Heart right ventricle (tissue), 16 donors: Measurements from ENCODE around the gene DHX29. TPM values are rescaled to one million over a fixed set of nuclear protein-coding genes. Genes with fewer than 3 reads are reported as not detected.

Source experiments
- ATAC-seq, 8 donors: fragments of 200-7000 bp; cut with Tn5 transposase; one replicate each; pipeline ENCODE4 v1.9.1; 2020; ENCODE audit warnings: mild to moderate bottlenecking in 8 of 8, moderate library complexity in 8 of 8, moderate number of reproducible peaks in 1 of 8
- DNase-seq, 2 donors: peaks; one replicate each; pipeline ENCODE4 v3.0.0-alpha.2; 2020
- H3K27ac ChIP-seq, 10 donors: fragments of 200-600 bp; sonication (generic) in 2 of 10; one replicate each; pipeline versions ENCODE4 v1.5.0 to v1.8.0; 2020 to 2022; ENCODE audit warnings: mild to moderate bottlenecking in 3 of 10
- H3K27me3 ChIP-seq, 7 donors: fragments of 200-600 bp; one replicate each; pipeline ENCODE4 v1.8.0; 2021 to 2022; ENCODE audit warnings: mild to moderate bottlenecking in 2 of 7
- H3K36me3 ChIP-seq, 9 donors: fragments of 200-600 bp; sonication (generic) in 1 of 9; one replicate each; pipeline versions ENCODE4 v1.5.0 to v1.8.0; 2020 to 2022; ENCODE audit warnings: mild to moderate bottlenecking in 2 of 9
- H3K4me1 ChIP-seq, 9 donors: fragments of 200-600 bp; sonication (generic) in 1 of 9; one replicate each; pipeline versions ENCODE4 v1.5.0 to v1.8.0; 2020 to 2022; ENCODE audit warnings: mild to moderate bottlenecking in 4 of 9
- H3K4me3 ChIP-seq, 10 donors: fragments of 200-600 bp; sonication (generic) in 2 of 10; one replicate each; pipeline versions ENCODE4 v1.5.0 to v1.8.0; 2020 to 2022; ENCODE audit warnings: mild to moderate bottlenecking in 7 of 10, moderate library complexity in 2 of 10
- H3K9me3 ChIP-seq, 11 donors: fragments of 200-600 bp in 10 of 11; sonication (generic) in 2 of 11; one replicate each; pipeline versions ENCODE4 v1.5.0 to v1.8.0; 2013 to 2022; ENCODE audit warnings: mild to moderate bottlenecking in 2 of 11, control low read depth in 1 of 11, moderate library complexity in 1 of 11
- WGBS, 2 donors: extraction: QIAGEN DNeasy Blood & Tissue Kit; methylation state at CpG; one replicate each; pipeline ENCODE4 v1.1.7; 2013; ENCODE audit warnings: inconsistent platforms in 1 of 2; 5-methylcytosine and 5-hydroxymethylcytosine counted together
- intact Hi-C, 10 donors: fragments of 100-400 bp; cut with DNase I; formaldehyde crosslinking; loops; one replicate each; pipeline versions ENCODE4 v1.11.1 to v1.14.2; 2022
- polyA plus RNA-seq, 2 donors: library from polyadenylated mRNA; stranded (reverse); fragments of 200-250 nt; gene quantifications; one replicate each; pipeline ENCODE4 v1.2.3, GENCODE V29; 2013
- total RNA-seq, 10 donors: library from RNA; stranded (reverse); fragmentation: NEBNext Ultra II Directional in 3 of 10; extraction: Animal tissue kit (Norgen Biotek cat#: 25700) in 3 of 10; gene quantifications; one replicate each; pipeline versions ENCODE4 v1.2.1 to v1.2.4, GENCODE V29; 2021 to 2023
- TF ChIP-seq, protein P1 (sequence below), 9 donors: fragments of 200-600 bp; sonication (generic) in 2 of 9; IDR thresholded peaks; one replicate each; pipeline versions ENCODE4 v1.5.0 to v1.8.0; 2021 to 2022; ENCODE audit warnings: antibody characterized with exemption in 9 of 9, mild to moderate bottlenecking in 5 of 9, moderate library complexity in 1 of 9
- donor health status: Arrhythmogenic right ventricular cardiomyopathy.
- donor health status: ischemic (EF 13 %, LVEDD 7.1; RV severe dilation, severe dysfunction).
- donor health status: healthy with polysubstance abuse.
- donor health status: DM: no; HTN: yes; CAD: no.
- donor health status: DM: no; HTN: no; CAD: no.
- donor health status: ischemic (EF 25% LVEDD 6.9; RV normal size, moderate dysfunction).
- donor health status: ischemic (EF 25% LVEDD 5.7; RV mildly dilated, moderate dysfunction).
- donor health status: healthy.
- donor health status: DM: yes; HTN: yes; CAD: no.
- donor health status: Ischemic cardiomyopathy.
- donor health status: ischemic (EF 35%, LVEDD 5.7; RV mildly dilated, moderate dysfunction).
- donor health status: nonischemic (EF 11% LVEDD 7.7; RV severe dilation, severe dysfunction).
- donor health status: DM: yes; HTN: yes; CAD: no.
- donor health status: PGD.
- donor health status: ischemic (EF 29% LVEDD 5.4; RV normal size, mild dysfunction).
- donor health status: nonischemic (EF 23%, LVEDD 6.1; RV moderate dilation, normal function).

Gene DHX29
- total and polyA plus RNA-seq, 12 donors = 7.6 to 25.8 (median 20.9) TPM

DNA sequence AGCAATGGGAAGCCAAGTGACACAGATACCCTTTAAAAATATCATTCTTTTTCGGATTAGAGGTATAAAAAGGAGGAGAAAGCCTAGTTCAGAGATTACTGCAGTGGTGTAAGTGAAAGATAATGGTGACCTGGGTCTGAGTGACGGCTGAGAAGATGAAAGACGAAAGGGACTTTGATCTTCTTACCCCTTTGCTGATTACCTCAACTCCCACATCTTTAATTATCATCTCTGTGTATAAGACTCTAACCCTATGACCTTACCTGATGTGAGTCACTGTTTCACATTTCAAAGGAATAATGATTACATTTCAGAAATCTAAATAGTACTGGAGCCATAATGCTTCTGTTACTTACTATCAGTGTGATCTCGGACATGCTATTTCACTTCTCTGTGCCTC, 52.7 kb downstream of the DHX29 start:
- intact Hi-C loops = no loop called here

DNA sequence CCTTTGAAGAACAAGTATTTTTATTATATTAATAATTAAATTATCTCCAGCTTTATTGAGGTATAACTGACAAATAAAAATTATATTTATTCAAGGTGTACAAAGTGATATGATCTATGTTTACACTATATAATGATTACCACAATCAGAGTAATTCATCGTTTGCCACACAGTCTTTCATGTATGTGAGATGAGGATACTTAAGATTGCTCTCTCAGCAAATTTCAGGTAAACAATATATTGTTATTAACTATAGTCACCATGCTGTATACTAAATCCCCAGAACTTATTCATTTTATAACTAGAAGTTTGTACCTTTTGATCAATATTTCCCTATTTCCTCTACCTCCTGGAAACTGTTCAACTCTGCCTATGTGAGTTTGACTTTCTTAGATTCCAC, 57.4 kb downstream of the DHX29 start:
- 87 to 91% methylated on average over 1 of the region's 1 CpG for WGBS, 2 donors
- no peak for DNase-seq
- ATAC-seq = no peak
- intact Hi-C loops = no loop called here
- TF ChIP-seq, protein P1, sequence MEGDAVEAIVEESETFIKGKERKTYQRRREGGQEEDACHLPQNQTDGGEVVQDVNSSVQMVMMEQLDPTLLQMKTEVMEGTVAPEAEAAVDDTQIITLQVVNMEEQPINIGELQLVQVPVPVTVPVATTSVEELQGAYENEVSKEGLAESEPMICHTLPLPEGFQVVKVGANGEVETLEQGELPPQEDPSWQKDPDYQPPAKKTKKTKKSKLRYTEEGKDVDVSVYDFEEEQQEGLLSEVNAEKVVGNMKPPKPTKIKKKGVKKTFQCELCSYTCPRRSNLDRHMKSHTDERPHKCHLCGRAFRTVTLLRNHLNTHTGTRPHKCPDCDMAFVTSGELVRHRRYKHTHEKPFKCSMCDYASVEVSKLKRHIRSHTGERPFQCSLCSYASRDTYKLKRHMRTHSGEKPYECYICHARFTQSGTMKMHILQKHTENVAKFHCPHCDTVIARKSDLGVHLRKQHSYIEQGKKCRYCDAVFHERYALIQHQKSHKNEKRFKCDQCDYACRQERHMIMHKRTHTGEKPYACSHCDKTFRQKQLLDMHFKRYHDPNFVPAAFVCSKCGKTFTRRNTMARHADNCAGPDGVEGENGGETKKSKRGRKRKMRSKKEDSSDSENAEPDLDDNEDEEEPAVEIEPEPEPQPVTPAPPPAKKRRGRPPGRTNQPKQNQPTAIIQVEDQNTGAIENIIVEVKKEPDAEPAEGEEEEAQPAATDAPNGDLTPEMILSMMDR (IDR thresholded peaks at IDR 0.05) = no peak
- no peak overlapping the region for H3K27ac ChIP-seq
- peaks cover 0 to 20% (median 11%) of the 10 kb centered on the region in 11 donors for H3K9me3 ChIP-seq
- H3K27me3 ChIP-seq = peaks cover 0 to 3% (median 0%) of the 10 kb centered on the region in 7 donors
- peaks cover 0 to 15% (median 7%) of the 10 kb centered on the region in 9 donors for H3K36me3 ChIP-seq
- no peaks in the 10 kb centered on the region for H3K4me1 ChIP-seq
- H3K4me3 ChIP-seq = no peak overlapping the region

More for the DNA sequence above, 52.7 kb downstream of the DHX29 start:
- Histone ChIP-seq H3K4me3 (no peak overlapping the region), H3K36me3 (peaks cover 0 to 62% (median 43%) of the 10 kb centered on the region in 9 donors), H3K9me3 (no peaks in the 10 kb centered on the region), H3K27me3 (no peaks in the 10 kb centered on the region), H3K27ac (no peak overlapping the region), H3K4me1 (no peaks in the 10 kb centered on the region)
- TF ChIP-seq, protein P1 (IDR thresholded peaks at IDR 0.05) = no peak
- 89 to 94% methylated on average over 4 of the region's 4 CpGs for WGBS, 2 donors
- no peak for DNase-seq
- ATAC-seq = no peak

DNA sequence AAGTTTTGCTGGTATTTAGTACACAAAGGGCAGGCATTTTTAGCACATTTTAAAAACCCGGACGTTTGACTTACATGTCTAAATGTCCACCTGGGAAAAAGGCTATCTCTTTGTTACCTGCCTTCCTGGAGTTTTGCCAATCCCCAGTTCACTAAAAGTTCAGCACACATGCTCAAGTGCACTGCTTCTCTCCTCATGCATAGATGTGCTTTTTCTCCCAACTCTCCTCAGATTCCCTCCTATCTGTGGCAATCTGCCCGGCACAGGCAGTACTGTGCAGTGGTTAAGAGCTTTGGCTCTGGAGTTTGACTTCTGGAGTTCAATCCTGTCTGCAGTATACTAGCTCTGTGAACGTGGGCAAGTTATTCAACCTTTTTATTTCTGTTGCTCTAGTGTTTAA, 65.7 kb downstream of the DHX29 start:
- Histone ChIP-seq H3K27me3 (peaks cover 0 to 67% (median 55%) of the 10 kb centered on the region in 7 donors), H3K27ac (no peak overlapping the region), H3K4me3 (no peak overlapping the region), H3K9me3 (no peaks in the 10 kb centered on the region), H3K36me3 (no peaks in the 10 kb centered on the region), H3K4me1 (no peaks in the 10 kb centered on the region)
- TF ChIP-seq, protein P1 (IDR thresholded peaks at IDR 0.05) = no peak
- 57 to 64% methylated on average over 4 of the region's 4 CpGs for WGBS, 2 donors
- intact Hi-C loops = no loop called here
- DNase-seq = no peak
- ATAC-seq = no peak

DNA sequence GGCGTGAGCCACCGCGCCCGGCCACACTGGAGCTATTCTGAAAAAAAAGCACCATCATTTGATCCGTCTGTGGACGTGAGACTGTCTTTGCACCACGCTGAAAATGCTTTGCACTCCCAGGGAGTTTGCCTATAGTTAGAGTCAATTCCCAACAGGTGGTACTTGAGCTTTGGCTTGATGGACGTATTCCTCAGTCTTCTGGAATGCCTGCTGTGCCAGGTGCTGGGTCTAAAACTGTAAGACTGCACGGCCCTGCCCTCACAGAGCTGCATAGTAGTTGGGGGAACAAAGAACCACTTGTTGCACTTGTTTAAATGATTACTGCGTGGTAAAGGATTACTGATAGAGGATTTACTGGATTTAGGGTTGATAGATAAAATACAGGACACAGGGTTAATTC, 70.7 kb downstream of the DHX29 start:
- TF ChIP-seq, protein P1 (IDR thresholded peaks at IDR 0.05) = no peak
- H3K4me1 ChIP-seq = peaks cover 6 to 30% (median 29%) of the 10 kb centered on the region in 9 donors
- H3K27ac ChIP-seq = no peak overlapping the region
- no peaks in the 10 kb centered on the region for H3K36me3 ChIP-seq
- WGBS, 2 donors = 77 to 84% methylated on average over 10 of the region's 10 CpGs
- DNase-seq (no peak), ATAC-seq (no peak)
- H3K4me3 ChIP-seq = no peak overlapping the region
- H3K9me3 ChIP-seq = no peaks in the 10 kb centered on the region
- intact Hi-C loops = no loop called here
- peaks cover 9 to 96% (median 86%) of the 10 kb centered on the region in 7 donors for H3K27me3 ChIP-seq
